Measurements from ENCODE around the gene CLEC16A.

GRCh38 chr16:11142261-11142630 is 197.9 kb downstream of the CLEC16A start:
- no peak for TF ChIP-seq CTCF (IDR thresholded peaks at IDR 0.05)
- no peak for TF ChIP-seq POLR2A (IDR thresholded peaks at IDR 0.05)
